ENCODE measurements around the gene SLC43A2. TPM values are rescaled to one million over a fixed set of nuclear protein-coding genes. Genes with fewer than 3 reads are reported as not detected.

The SLC43A2 gene
- total RNA-seq, 2 experiments from 2014 or later, result 0.12 to 0.14 TPM

DNA sequence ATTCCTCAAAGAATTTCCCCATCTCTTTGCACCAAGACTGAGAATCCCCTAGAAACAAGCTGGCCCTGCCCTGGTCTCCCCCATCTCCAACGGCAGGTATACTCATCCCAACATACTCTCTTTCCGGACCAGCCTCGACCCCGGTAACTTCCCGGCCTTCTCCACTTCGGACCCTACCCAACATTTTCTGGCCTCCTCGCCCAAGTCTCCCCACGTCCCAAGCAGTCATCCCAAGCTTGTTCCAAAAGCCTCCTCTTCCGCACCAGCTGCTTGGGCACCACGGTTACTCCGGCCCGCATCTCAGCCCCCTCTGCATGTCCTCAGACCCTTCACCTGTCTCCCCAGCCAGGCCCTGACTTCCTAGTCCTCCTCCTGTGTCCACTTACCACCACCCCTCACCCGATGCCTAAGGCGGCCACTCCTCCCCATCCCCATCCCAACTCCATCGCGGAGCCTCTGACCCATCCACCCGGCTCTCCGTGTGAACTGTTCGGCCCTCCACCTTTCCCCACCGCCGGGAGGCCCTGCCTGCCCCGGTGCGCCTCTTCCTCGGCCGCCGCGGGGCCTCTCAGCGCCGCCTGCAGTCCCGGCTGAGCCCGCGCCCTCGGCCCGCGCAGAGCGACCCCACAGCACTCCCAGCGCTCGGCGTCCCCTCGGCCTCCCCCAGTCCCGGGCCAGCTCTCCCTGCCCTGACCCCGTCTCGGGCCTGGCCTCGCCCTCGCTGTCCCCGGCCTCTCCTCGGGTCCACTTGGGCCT, 67.0 kb downstream of the SLC43A2 start:
- H3K27me3 Mint-ChIP-seq (ENCODE audit: low read depth), result no peaks in the 10 kb centered on the region
- peaks cover 1% of the 10 kb centered on the region for H3K36me3 Mint-ChIP-seq (ENCODE audit: low read depth)
- H3K9me3 Mint-ChIP-seq, result no peaks in the 10 kb centered on the region
- H3K27ac Mint-ChIP-seq, result peak overlapping the region; percentile 71
- DNase-seq, result peak; percentile 34
- peaks cover 41% of the 10 kb centered on the region for H3K4me1 Mint-ChIP-seq (ENCODE audit: low read depth)
- CTCF ChIA-PET, result interaction anchor here (0.6 to 1.0 kb wide), 3 partner anchors 10 to 57 kb away, joined by 3 to 5 read pairs (median 4); no protein-coding TSS in a partner anchor
- intact Hi-C loops (cut with micrococcal nuclease), result loop anchor here (2.0 to 10.0 kb wide), 4 partner anchors 45 to 153 kb away; partner anchors contain the start of genes CRK, INPP5K, RILP and TLCD2
- H3K4me3 Mint-ChIP-seq, result peak overlapping the region; percentile 82

DNA sequence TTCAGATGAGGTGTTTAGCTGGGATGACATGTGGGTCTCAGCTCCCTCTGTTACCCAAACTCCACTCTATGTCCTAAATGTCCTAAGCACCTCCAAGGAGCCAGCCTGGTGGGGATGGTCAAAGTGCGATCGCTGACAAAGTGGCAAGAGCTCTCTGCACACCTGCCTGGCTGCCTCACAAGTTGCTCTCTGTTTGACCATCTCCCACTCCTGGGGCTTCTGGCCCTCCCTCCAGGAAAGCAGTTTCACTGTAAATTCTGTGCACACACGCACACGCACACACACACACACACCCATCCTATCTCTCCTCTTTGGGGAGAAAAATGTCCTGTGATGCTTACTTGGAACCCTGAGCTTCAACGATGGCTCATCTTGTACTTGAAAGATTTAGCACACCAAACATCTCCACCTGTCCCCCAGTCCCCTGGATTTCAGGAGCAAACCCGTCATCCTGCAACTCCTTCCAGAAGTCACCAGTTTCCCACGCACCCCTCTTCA, 67.7 kb downstream of the SLC43A2 start:
- H3K36me3 Mint-ChIP-seq (ENCODE audit: low read depth), result peaks cover 1% of the 10 kb centered on the region
- no peak for DNase-seq
- H3K4me1 Mint-ChIP-seq (ENCODE audit: low read depth), result peaks cover 36% of the 10 kb centered on the region
- intact Hi-C loops (cut with micrococcal nuclease), result loop anchor here (5.0 to 10.0 kb wide), 2 partner anchors 104 to 154 kb away; partner anchors contain the start of genes CRK and TLCD2
- H3K4me3 Mint-ChIP-seq, result peak overlapping the region; percentile 82
- no peaks in the 10 kb centered on the region for H3K27me3 Mint-ChIP-seq (ENCODE audit: low read depth)
- CTCF ChIA-PET, result interaction anchor here (0.6 to 1.0 kb wide), 3 partner anchors 10 to 56 kb away, joined by 3 to 5 read pairs (median 4); no protein-coding TSS in a partner anchor
- H3K27ac Mint-ChIP-seq, result peak overlapping the region; percentile 71
- no peaks in the 10 kb centered on the region for H3K9me3 Mint-ChIP-seq

DNA sequence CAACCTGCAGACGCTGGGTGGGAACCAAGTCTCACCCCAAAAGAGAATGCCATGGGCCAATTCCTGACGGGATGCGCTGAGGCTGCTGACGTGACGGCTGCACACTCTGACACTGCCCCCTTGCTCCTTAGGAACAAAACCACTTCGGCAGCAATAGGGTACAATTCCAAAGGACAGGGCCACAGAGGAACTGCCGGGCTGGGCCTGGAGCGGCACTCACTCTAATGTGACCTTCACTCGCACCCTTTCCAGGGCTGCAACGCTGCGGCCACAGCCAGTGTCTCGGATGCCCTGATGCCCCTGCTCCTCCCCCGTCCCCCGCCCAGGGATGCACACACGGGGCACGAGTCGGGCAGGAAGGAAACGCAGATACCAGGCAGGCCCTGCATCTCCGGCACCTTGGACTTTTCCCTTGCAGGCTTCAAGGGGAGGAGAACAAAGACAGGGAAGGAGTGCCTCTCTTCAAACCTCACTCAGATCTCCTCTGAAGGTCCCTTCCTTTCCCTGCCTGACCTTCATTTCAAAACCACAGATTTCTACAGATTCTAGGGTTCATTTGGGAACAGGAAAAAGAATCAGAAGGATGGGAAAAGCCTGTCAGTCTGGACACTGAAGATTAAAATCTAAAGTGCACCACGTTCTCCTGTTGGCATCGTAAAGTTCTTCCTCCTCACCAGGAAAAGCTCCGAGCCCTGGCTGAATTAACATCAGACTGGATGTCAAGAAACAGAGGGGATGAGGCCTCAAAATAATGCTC, 68.4 kb downstream of the SLC43A2 start:
- no peak overlapping the region for H3K27ac Mint-ChIP-seq

DNA sequence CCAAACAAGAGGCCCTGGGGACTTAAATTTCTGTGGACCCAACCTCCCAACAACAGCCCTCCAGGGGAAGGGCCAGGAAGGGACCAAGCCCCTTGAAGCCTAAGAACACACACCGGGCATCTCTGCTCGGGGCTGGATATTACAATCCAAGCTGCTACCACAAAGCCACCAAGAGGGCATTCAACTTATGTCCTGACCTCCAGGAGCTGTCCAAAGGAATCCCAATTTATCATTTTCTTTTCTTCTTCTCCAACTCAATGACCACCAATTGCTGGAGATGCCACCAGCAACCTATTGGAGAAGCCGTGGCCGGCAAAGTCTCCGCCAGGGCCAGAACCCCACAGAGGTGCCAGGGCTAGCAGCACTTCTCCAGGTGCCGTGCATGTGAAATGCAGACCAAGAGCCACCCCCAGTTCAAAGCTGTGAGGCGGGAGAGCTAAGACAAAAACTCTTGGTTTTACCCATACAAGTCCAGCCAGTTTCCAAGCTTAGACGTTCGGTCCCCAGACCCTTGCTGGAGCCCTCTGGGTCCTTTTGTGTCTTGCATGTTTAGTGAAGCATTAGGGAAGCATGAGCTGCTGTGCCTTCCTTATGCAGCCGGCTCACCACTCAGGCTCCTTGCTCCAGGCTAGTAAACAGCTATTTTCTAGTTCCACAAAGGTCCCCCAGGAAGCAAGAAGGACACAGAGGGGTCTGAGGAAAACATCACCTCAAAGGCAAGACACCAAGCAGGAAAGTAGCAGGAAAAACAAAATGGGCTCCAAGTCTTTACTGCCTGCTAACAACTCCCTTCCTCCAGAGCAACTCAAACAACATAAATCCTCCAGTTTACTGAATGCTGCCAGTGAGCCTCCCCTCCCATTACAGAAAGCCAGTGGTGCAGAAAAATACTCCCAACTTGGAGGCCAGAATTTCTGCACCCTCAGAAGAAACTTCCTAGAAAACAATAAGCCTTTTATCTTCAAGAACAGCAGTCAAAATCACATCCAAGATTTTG, 69.3 kb downstream of the SLC43A2 start:
- no peak overlapping the region for H3K4me3 Mint-ChIP-seq

More for the DNA sequence above, 68.4 kb downstream of the SLC43A2 start:
- intact Hi-C loops (cut with micrococcal nuclease), result loop anchor here (5.0 to 10.0 kb wide), 2 partner anchors 103 to 155 kb away; partner anchors contain the start of genes CRK and TLCD2
- H3K4me3 Mint-ChIP-seq, result no peak overlapping the region
- DNase-seq, result no peak
- CTCF ChIA-PET, result no interaction called here
- peaks cover 1% of the 10 kb centered on the region for H3K36me3 Mint-ChIP-seq (ENCODE audit: low read depth)
- H3K27me3 Mint-ChIP-seq (ENCODE audit: low read depth), result no peaks in the 10 kb centered on the region
- H3K4me1 Mint-ChIP-seq (ENCODE audit: low read depth), result peaks cover 33% of the 10 kb centered on the region
- no peaks in the 10 kb centered on the region for H3K9me3 Mint-ChIP-seq

DNA sequence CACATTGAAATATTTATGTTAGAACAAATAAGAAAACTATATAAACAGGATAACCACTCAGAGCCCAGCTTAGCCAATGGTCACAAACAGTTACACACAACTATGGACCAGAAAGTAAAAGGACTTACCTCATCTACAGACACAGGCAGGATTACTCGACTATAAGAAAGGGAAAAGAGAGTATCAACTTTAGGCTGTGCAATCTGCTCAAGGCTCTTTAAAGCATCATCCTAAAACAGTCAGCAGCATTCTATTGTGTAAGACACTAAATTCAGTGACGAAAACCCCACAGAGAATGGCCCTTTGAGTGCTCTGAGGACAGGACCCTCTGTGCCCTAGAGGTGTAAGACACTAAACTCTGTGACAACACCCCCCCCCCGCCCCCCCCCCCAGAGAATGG, 70.2 kb downstream of the SLC43A2 start:
- CTCF ChIA-PET, result interaction anchor here (1.5 kb wide), 1 partner anchor 10 kb away, joined by 7 read pairs; no protein-coding TSS in a partner anchor
- Mint-ChIP-seq H3K36me3 (ENCODE audit: low read depth) (peaks cover 1% of the 10 kb centered on the region), H3K27ac (no peak overlapping the region), H3K27me3 (ENCODE audit: low read depth) (no peaks in the 10 kb centered on the region), H3K4me1 (ENCODE audit: low read depth) (peaks cover 28% of the 10 kb centered on the region), H3K9me3 (no peaks in the 10 kb centered on the region), H3K4me3 (no peak overlapping the region)
- no peak for DNase-seq
- intact Hi-C loops (cut with micrococcal nuclease), result no loop called here

More for the DNA sequence above, 69.3 kb downstream of the SLC43A2 start:
- Mint-ChIP-seq H3K27me3 (ENCODE audit: low read depth) (no peaks in the 10 kb centered on the region), H3K9me3 (no peaks in the 10 kb centered on the region), H3K36me3 (ENCODE audit: low read depth) (peaks cover 1% of the 10 kb centered on the region), H3K27ac (no peak overlapping the region), H3K4me1 (ENCODE audit: low read depth) (peaks cover 33% of the 10 kb centered on the region)
- CTCF ChIA-PET, result no interaction called here
- no peak for DNase-seq
- intact Hi-C loops (cut with micrococcal nuclease), result loop anchor here (5.0 to 10.0 kb wide), 2 partner anchors 102 to 155 kb away; partner anchors contain the start of genes CRK and TLCD2

DNA sequence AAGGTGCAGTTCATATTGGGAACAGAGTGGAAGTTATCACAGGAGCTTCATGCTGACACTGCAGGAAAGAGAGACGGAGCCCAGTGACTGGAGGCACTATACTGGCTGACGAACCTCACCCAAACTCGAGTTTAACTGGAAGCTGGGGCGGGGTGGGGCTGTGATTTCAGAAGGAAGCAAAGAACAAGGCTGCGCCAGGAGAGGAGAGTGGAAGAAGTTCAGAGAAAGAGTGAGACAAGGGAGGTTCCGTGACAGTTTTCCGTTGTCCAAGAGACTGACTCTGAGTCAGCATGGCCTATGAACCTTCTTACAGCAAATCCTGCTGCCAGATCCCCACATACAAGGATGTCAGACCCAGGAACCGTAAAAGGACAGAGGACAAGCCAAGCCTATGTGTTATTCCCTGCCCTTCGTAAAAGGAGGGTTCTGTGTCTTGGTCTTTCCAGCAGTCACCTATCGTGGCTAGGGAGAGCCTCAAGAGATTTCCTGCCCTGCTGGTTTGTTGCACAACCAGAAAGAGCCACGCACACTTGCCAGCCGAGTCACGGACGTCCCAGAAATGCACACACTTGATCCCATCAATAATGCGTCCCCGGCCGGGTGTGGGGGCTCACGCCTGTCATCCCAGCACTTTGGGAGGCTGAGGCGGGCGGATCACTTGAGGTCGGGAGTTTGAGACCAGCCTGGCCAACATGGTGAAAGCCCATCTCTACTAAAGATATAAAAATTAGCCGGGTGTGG, 71.1 kb downstream of the SLC43A2 start:
- Mint-ChIP-seq H3K4me3 (no peak overlapping the region), H3K27me3 (ENCODE audit: low read depth) (no peaks in the 10 kb centered on the region), H3K27ac (no peak overlapping the region), H3K9me3 (no peaks in the 10 kb centered on the region), H3K36me3 (ENCODE audit: low read depth) (peaks cover 2% of the 10 kb centered on the region), H3K4me1 (ENCODE audit: low read depth) (peaks cover 28% of the 10 kb centered on the region)
- no peak for DNase-seq
- CTCF ChIA-PET, result interaction anchor here (1.5 kb wide), 1 partner anchor 11 kb away, joined by 7 read pairs; no protein-coding TSS in a partner anchor
- intact Hi-C loops (cut with micrococcal nuclease), result no loop called here

DNA sequence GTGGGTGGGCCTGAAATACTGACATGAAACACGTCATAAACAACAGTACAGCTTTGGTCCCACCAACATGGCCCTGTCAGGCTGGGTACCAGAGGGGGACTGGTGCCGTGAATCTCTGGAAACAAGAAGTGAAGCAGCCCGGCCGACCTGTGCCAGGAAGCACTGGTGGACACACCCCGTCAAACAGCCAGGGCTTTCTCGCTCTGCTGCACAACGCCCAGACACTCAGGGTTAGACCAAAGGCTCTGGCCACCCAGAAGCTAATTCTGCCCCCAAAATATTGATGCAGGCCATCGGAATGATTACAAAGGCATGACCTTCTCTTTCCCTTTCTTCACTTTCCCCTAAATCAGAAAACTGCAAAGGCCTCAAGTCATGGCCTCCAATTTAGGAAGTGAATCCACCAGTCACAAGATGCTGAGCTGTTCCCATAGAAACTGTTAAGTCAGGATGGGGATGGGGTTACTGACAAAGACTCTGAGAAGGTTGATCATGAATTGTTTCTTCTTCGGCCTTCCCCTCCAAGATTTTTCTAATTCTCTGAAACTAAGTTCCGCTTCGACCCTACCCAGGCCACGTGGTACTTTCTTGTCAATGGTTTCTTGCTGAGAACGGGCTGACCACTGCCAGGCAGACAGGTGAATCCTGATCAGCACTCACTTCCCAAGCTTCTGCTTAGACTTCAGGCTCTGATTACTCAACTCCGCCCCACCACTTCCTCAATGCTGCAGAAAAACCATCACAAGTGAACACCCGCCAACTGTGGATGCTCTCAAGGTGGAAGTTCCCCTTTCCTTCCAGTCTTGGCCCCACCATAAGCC, 72.8 kb downstream of the SLC43A2 start:
- no peak overlapping the region for H3K27ac Mint-ChIP-seq
- no peaks in the 10 kb centered on the region for H3K27me3 Mint-ChIP-seq (ENCODE audit: low read depth)
- CTCF ChIA-PET, result no interaction called here
- peaks cover 19% of the 10 kb centered on the region for H3K4me1 Mint-ChIP-seq (ENCODE audit: low read depth)
- H3K9me3 Mint-ChIP-seq, result no peaks in the 10 kb centered on the region
- H3K4me3 Mint-ChIP-seq, result no peak overlapping the region
- intact Hi-C loops (cut with micrococcal nuclease), result no loop called here
- H3K36me3 Mint-ChIP-seq (ENCODE audit: low read depth), result peaks cover 8% of the 10 kb centered on the region
- DNase-seq, result no peak

DNA sequence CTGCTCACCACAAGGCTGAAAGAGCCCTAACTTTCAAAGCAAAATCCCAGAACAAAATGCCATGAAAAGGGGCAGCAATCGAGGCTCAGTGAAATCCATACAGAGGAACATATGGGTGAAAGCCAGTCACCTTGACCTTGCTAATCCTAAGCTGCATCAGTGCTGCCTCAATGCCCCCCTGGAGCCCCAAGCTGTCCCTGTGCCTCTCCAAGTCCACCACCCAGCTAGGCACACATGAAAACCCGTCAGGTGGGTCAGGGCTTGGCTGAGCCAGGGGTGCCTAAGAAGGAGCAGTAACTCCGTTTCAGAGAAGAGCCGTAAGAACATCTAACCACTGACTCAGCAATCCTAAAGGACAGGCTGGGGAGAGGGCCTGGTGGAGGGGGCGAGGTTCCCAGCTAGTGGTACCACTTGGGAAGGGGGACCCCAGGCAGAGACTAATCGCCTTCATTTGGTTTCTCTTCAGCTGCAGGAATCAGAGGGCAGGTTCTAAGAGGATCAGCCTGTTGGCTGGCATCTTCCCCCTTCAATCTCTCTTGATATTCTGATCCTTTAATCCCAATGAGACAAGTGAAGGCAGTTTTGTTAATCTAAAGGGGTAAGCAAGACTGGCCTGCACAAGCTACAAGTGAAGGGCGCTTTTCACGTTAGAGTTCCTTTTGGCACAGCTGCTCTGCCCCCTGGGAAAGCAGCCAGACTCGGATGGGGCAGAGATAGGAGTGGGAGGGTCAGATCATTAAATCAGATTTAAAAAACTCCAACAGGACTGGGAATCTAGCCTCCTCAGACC, 73.7 kb downstream of the SLC43A2 start:
- peaks cover 15% of the 10 kb centered on the region for H3K36me3 Mint-ChIP-seq (ENCODE audit: low read depth)
- H3K4me3 Mint-ChIP-seq, result no peak overlapping the region
- H3K27me3 Mint-ChIP-seq (ENCODE audit: low read depth), result no peaks in the 10 kb centered on the region
- no peak for DNase-seq
- intact Hi-C loops (cut with micrococcal nuclease), result no loop called here
- no peaks in the 10 kb centered on the region for H3K9me3 Mint-ChIP-seq
- H3K27ac Mint-ChIP-seq, result no peak overlapping the region
- H3K4me1 Mint-ChIP-seq (ENCODE audit: low read depth), result peaks cover 14% of the 10 kb centered on the region
- CTCF ChIA-PET, result interaction anchor here (0.6 kb wide), 1 partner anchor 100 kb away, joined by 3 read pairs; no protein-coding TSS in a partner anchor

DNA sequence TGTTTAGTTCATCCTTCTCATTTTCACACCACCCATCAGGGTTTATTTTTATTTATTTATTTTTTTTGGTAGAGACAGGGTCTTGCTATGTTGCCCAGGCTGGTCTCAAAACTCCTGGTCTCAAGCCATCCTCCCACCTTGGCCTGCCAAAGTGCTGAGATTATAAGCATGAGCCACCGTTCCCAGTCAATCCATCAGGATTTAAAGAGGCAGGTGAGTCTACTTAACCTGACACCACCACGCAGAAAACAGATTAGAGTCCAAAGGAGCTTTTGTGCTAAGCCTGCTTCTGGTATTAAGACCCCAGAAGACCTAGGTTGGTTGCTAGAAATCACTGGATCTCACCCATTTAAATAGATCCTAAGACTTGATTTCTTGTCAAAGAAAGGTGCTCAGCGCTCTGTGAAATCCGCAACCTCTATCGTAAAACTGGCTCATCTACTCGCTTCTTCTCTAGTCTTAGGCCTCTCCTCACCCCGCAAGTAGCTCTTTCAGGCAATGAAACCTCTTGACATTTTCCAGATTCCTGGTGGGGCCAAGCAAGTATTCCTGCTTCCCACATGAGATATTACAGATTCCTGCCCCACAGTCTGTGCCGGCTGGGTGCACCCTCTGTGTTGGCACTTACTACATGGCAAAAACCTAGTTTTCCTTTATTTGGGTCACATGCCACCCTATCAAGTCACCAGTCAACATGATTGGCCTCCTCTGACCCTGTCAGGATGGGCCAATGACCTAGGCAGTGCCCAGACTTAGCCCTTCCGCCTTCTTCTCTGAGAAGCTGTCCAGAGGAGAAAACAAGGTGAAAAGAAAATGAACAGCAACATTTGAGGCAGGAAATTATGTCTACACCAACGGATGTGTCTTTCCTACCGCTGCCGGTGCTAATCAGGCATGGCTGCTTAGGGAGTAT, 75.0 kb downstream of the SLC43A2 start:
- no peaks in the 10 kb centered on the region for H3K9me3 Mint-ChIP-seq

More for the DNA sequence above, 75.0 kb downstream of the SLC43A2 start:
- CTCF ChIA-PET, result interaction anchor here (0.5 kb wide), 1 partner anchor 271 kb away, joined by 3 read pairs; no protein-coding TSS in a partner anchor
- Mint-ChIP-seq H3K27ac (no peak overlapping the region), H3K36me3 (ENCODE audit: low read depth) (peaks cover 18% of the 10 kb centered on the region), H3K27me3 (ENCODE audit: low read depth) (no peaks in the 10 kb centered on the region), H3K4me1 (ENCODE audit: low read depth) (peaks cover 6% of the 10 kb centered on the region), H3K4me3 (no peak overlapping the region)
- intact Hi-C loops (cut with micrococcal nuclease), result no loop called here
- DNase-seq, result no peak
